K562 (cell line): ENCODE results near the gene UBE2G2. TPM values are rescaled to one million over a fixed set of nuclear protein-coding genes. Genes with fewer than 3 reads are reported as not detected.

Experiments used
- ARID1B ChIP-seq: fragments of 450-650 bp; IDR thresholded peaks from 2 replicates; pipeline ENCODE4 v1.6.1; 2016; ENCODE audit warnings: antibody characterized with exemption, mild to moderate bottlenecking, inconsistent platforms
- BMI1 ChIP-seq: fragments of 150-350 bp; IDR thresholded peaks from 2 replicates; pipeline ENCODE4 v1.6.1; 2014; ENCODE audit warnings: low read length
- CHD4 ChIP-seq: fragments of 200-600 bp; sonication (generic); IDR thresholded peaks from 3 replicates; pipeline ENCODE4 v1.6.1; 2012; ENCODE audit warnings: low read depth, mild to moderate bottlenecking, mixed read lengths, low read length, inconsistent platforms; ENCODE audit not compliant: insufficient read depth, insufficient replicate concordance, poor library complexity, severe bottlenecking
- EGR1 ChIP-seq: fragments of 450-650 bp; conservative IDR thresholded peaks from 2 replicates; pipeline ENCODE4 v1.6.1; 2017; ENCODE audit warnings: mild to moderate bottlenecking
- ETV1 ChIP-seq: fragments of 450-650 bp; conservative IDR thresholded peaks from 2 replicates; pipeline ENCODE4 v1.6.1; 2016; ENCODE audit warnings: missing genetic modification characterization, control low read depth, low read depth, missing compliant biosample characterization
- HLTF ChIP-seq: fragments of 450-650 bp; IDR thresholded peaks from 2 replicates; pipeline ENCODE4 v1.6.1; 2016
- JUNB ChIP-seq: fragments of 450-650 bp; formaldehyde crosslinking; conservative IDR thresholded peaks from 2 replicates; pipeline ENCODE4 v1.4.0; 2020; ENCODE audit warnings: mild to moderate bottlenecking
- KAT8 ChIP-seq: fragments of 450-650 bp; IDR thresholded peaks from 2 replicates; pipeline ENCODE4 v1.6.1; 2016; ENCODE audit warnings: low read depth, mild to moderate bottlenecking
- LARP7 ChIP-seq: fragments of 450-650 bp; IDR thresholded peaks from 2 replicates; pipeline ENCODE4 v1.6.1; 2016
- MBD2 ChIP-seq: sonication (generic); IDR thresholded peaks from 2 replicates; pipeline ENCODE4 v1.6.1; 2016; ENCODE audit warnings: low read depth, borderline replicate concordance
- TBL1XR1 ChIP-seq, 2 experiments: IDR thresholded peaks; 2 replicates each; pipeline ENCODE4 v1.6.1; 2012; ENCODE audit warnings: improper control_type of control experiment in 2 of 2, low read length in 2 of 2, mild to moderate bottlenecking in 1 of 2
- TGIF2 ChIP-seq: sonication (generic); formaldehyde crosslinking; IDR thresholded peaks from 2 replicates; pipeline ENCODE4 v1.8.1; 2022; ENCODE audit warnings: mild to moderate bottlenecking, missing genetic modification reagents, moderate library complexity
- ZBTB1 ChIP-seq: sonication (generic); formaldehyde crosslinking; IDR thresholded peaks from 2 replicates; pipeline ENCODE4 v1.8.1; 2023; ENCODE audit warnings: missing genetic modification reagents, low read depth, mild to moderate bottlenecking, borderline replicate concordance
- ZNF184 ChIP-seq: sonication (generic); formaldehyde crosslinking; IDR thresholded peaks from 2 replicates; pipeline ENCODE4 v1.5.0; 2020; ENCODE audit warnings: missing genetic modification reagents
- ZNF3 ChIP-seq: fragments of 250-450 bp; sonication (Bioruptor Pico); IDR thresholded peaks from 2 replicates; pipeline ENCODE4 v1.5.0; 2021; ENCODE audit warnings: mild to moderate bottlenecking, moderate library complexity
- ZNF354B ChIP-seq: fragments of 250-450 bp; sonication (Bioruptor Pico); IDR thresholded peaks from 2 replicates; pipeline ENCODE4 v1.4.0; 2020
- ZNF707 ChIP-seq: fragments of 250-450 bp; sonication (Bioruptor Pico); conservative IDR thresholded peaks from 2 replicates; pipeline ENCODE4 v1.8.0; 2022; ENCODE audit warnings: inconsistent platforms, mild to moderate bottlenecking, moderate library complexity
- ZNF75A ChIP-seq: fragments of 450-650 bp; formaldehyde crosslinking; IDR thresholded peaks from 2 replicates; pipeline ENCODE4 v1.4.0; 2020; ENCODE audit warnings: mild to moderate bottlenecking
- polyA plus RNA-seq, 8 experiments: library from polyadenylated mRNA; depleted of rRNA in 4 of 8; stranded (reverse) in 5 of 8; unstranded in 3 of 8; fragments of >200 nt; fragmentation: Nextera tagmentation in 2 of 8; fragmentation: Illumina TruSeq in 1 of 8; extraction: Ambion mirVana in 2 of 8; extraction: Trizol in 1 of 8; gene quantifications; 2 replicates each; pipeline versions ENCODE4 v1.2.1 to v1.2.3, GENCODE V29; 2011 to 2014; ENCODE audit warnings: inconsistent platforms in 1 of 8, missing spikeins in 1 of 8
- total RNA-seq, 7 experiments: library from RNA; depleted of rRNA in 6 of 7; stranded (reverse); fragments of >200 nt in 6 of 7; fragmentation: Illumina TruSeq in 2 of 7; extraction: Trizol in 2 of 7; gene quantifications; 2 replicates each; pipeline versions ENCODE4 v1.2.1 to v1.2.3, GENCODE V29; 2011 to 2021; ENCODE audit warnings: low replicate concordance in 1 of 7
- TF ChIP-seq, protein P1 (sequence below): sonication (generic); formaldehyde crosslinking; IDR thresholded peaks from 2 replicates; pipeline ENCODE4 v1.5.0; 2020; ENCODE audit warnings: missing genetic modification reagents
- TF ChIP-seq, protein P2 (sequence below): sonication (generic); formaldehyde crosslinking; IDR thresholded peaks from 2 replicates; pipeline ENCODE4 v1.8.1; 2023; ENCODE audit warnings: mild to moderate bottlenecking, missing genetic modification reagents
- TF ChIP-seq, protein P3 (sequence below): sonication (generic); formaldehyde crosslinking; IDR thresholded peaks from 2 replicates; pipeline ENCODE4 v1.8.0; 2022; ENCODE audit warnings: missing genetic modification reagents, mild to moderate bottlenecking, moderate library complexity, borderline replicate concordance
- TF ChIP-seq, protein P4 (sequence below), 3 experiments: fragments of 200-800 bp in 1 of 3; sonication (Bioruptor generic) in 1 of 3; sonication (generic) in 1 of 3; formaldehyde crosslinking in 1 of 3; IDR thresholded peaks; 2 replicates each; pipeline versions ENCODE4 v1.6.1 to v1.8.0; 2016 to 2022; ENCODE audit warnings: mild to moderate bottlenecking in 2 of 3, missing compliant biosample characterization in 2 of 3, missing genetic modification characterization in 2 of 3, missing genetic modification reagents in 1 of 3

UBE2G2 gene
- total and polyA plus RNA-seq, 9 of the 15 experiments (the other 6 are each of a cell fraction or from before 2014, with no cell fraction given) = 47.5 to 225 (median 140) TPM

DNA sequence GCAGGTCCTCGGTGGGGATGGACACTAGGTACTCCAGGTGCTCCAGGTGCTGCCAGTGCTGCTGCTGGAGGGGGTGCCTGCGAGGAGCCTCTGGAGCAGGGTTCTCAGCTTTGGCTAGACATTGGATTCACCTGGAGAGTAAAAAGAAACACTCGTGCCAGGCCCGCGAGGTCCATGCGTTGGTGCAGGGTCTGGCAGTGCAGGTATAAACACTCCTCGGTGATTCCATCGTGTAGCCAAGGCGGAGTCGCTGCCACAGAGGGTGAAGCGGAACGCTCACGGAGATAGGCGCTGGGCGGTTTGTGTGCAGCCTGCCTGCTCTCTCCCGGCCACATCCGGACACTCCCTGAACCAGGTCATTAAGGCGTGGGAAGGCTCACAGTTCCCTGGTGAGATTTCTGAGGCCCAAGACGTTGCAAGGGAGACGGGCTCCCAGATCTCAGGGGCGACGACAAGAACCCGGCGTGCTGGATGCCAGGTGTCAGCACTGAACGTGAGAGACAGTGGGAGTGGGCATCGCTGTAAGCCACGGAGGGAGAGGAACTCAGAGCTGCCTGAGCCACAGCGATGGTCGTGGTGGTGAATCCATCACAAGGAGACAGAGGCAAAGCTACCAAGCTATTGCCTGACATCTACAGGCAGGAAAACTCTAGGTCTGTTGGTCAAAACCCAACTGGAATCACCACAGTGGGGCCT lies 33.5 kb upstream of the UBE2G2 start (continued):
- peak; percentile 63; the same call in 1 of the 2 replicates for TF ChIP-seq ARID1B
- no peak for TF ChIP-seq ZNF75A (CRISPR knock-in tag)
- TF ChIP-seq LARP7 = no peak
- no peak for TF ChIP-seq ZNF184 (CRISPR knock-in tag)
- peak; percentile 98 for TF ChIP-seq ETV1 (tag)
- TF ChIP-seq, protein P1, sequence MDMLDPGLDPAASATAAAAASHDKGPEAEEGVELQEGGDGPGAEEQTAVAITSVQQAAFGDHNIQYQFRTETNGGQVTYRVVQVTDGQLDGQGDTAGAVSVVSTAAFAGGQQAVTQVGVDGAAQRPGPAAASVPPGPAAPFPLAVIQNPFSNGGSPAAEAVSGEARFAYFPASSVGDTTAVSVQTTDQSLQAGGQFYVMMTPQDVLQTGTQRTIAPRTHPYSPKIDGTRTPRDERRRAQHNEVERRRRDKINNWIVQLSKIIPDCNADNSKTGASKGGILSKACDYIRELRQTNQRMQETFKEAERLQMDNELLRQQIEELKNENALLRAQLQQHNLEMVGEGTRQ = no peak
- no peak for TF ChIP-seq MBD2
- TF ChIP-seq CHD4 = no peak
- TF ChIP-seq BMI1 = no peak
- no peak for TF ChIP-seq ZNF707
- no peak for TF ChIP-seq ZNF354B (CRISPR knock-in tag)
- TF ChIP-seq HLTF = no peak
- peak; percentile 40; the same call in 1 of the 2 replicates for TF ChIP-seq EGR1
- no peak; the same call in 1 of the 2 replicates for TF ChIP-seq ZBTB1 (CRISPR knock-in tag)
- TF ChIP-seq KAT8 = no peak
- TF ChIP-seq TBL1XR1 (IDR thresholded peaks at IDR 0.05; ENCODE audit: low read length in 2 of 2) = peak in 1 of 2 experiments; percentile 16; a peak in 1 of 4 replicates
- TF ChIP-seq, protein P2, sequence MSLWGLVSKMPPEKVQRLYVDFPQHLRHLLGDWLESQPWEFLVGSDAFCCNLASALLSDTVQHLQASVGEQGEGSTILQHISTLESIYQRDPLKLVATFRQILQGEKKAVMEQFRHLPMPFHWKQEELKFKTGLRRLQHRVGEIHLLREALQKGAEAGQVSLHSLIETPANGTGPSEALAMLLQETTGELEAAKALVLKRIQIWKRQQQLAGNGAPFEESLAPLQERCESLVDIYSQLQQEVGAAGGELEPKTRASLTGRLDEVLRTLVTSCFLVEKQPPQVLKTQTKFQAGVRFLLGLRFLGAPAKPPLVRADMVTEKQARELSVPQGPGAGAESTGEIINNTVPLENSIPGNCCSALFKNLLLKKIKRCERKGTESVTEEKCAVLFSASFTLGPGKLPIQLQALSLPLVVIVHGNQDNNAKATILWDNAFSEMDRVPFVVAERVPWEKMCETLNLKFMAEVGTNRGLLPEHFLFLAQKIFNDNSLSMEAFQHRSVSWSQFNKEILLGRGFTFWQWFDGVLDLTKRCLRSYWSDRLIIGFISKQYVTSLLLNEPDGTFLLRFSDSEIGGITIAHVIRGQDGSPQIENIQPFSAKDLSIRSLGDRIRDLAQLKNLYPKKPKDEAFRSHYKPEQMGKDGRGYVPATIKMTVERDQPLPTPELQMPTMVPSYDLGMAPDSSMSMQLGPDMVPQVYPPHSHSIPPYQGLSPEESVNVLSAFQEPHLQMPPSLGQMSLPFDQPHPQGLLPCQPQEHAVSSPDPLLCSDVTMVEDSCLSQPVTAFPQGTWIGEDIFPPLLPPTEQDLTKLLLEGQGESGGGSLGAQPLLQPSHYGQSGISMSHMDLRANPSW (CRISPR knock-in tag) = no peak
- TF ChIP-seq, protein P3, sequence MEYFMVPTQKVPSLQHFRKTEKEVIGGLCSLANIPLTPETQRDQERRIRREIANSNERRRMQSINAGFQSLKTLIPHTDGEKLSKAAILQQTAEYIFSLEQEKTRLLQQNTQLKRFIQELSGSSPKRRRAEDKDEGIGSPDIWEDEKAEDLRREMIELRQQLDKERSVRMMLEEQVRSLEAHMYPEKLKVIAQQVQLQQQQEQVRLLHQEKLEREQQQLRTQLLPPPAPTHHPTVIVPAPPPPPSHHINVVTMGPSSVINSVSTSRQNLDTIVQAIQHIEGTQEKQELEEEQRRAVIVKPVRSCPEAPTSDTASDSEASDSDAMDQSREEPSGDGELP = peak; percentile 63; the same call in 1 of the 2 replicates
- no peak for TF ChIP-seq TGIF2 (CRISPR knock-in tag)
- no peak for TF ChIP-seq ZNF3 (CRISPR knock-in tag)
- TF ChIP-seq JUNB (CRISPR knock-in tag) = no peak
- TF ChIP-seq, protein P4, sequence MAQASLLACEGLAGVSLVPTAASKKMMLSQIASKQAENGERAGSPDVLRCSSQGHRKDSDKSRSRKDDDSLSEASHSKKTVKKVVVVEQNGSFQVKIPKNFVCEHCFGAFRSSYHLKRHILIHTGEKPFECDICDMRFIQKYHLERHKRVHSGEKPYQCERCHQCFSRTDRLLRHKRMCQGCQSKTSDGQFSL (CRISPR knock-in tag; IDR thresholded peaks at IDR 0.05) = 0 out of 2 replicates have a peak, but pooled peaks have one; percentile 38
- TF ChIP-seq, protein P4 (tag; IDR thresholded peaks at IDR 0.05) = no peak
